NOMO-1 treated with DMSO at 0.1 percent for 48 hours (cell line): Measurements from ENCODE around the gene TMEM114.

Source experiments
- DNase-seq: peaks from one replicate; lab custom pipeline; 2025; ENCODE audit not compliant: unreplicated experiment; lab: John Stamatoyannopoulos, UW

TMEM114 gene

DNA sequence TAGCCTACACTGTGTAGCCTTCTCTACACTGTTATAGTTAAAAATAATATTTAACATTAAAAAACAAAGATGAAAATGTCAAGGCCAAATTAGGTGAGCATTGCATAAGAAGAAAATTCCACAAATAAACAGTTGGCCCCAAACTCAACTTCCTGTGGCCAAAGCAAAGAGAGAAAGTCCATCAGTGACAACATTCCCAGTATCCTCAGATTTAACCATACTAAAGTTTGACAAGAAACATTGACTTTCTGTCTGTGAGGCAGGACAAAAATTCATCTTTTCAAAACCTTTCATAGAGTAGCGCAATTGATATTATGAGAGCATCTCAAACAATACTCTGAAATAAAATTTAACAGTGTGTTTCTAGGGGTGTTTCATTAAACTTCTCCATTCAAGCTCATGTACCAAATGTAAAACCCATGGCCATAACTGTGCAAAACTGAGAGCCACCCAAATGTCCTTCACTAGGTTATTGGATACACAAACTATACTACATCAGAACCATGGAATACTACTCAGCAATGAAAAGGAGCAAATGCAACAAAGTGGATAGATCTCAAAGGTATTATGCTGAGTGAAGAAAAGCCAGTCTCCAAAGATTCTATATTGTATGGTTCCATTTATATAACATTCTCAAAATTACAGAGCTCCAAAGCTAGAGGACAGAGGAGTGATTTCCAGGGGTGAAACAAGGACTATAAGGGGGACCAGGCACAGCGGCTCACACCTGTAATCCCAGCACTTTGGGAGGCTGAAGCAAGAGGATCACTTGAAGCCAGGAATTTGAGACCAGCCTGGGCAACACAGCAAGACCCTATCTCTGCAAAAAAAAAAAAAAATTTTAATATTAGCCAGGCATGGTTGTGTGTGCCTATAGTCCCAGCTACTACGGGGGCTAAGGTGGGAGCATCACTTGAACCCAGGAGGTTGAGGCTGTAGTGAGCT is 38.7 kb downstream of the TMEM114 start:
- DNase-seq, result no peak

- no peak for DNase-seq
These were observed 39.5 kb downstream of the TMEM114 start for GRCh38 chr16:8550728-8551387.

GRCh38 chr16:8549843-8550412 is 40.4 kb downstream of the TMEM114 start:
- DNase-seq, result no peak

DNA sequence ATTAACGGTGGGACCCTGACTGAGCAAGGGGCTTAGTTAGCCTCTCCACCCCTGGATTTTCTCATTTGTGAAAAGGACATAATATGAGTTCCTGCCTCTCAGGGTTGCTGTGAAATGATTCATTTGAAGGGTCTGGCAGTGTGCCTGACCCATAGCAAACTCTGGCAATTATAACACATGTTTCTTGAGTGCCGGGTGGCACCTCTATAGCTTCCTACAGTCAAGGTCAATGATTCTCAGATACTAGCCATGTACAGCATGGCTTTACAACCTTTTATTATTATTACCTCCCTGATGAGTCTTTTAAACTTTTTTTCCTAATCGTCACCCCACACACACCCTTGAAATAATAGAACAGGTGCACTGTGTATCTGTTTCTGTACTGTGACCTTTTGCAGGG is 42.1 kb downstream of the TMEM114 start:
- DNase-seq, result no peak

GRCh38 chr16:8547762-8548161 is 42.5 kb downstream of the TMEM114 start:
- no peak for DNase-seq

- no peak for DNase-seq
These were observed 45.9 kb downstream of the TMEM114 start for GRCh38 chr16:8544406-8544805.

GRCh38 chr16:8543258-8543657 is 47.1 kb downstream of the TMEM114 start:
- no peak for DNase-seq

DNA sequence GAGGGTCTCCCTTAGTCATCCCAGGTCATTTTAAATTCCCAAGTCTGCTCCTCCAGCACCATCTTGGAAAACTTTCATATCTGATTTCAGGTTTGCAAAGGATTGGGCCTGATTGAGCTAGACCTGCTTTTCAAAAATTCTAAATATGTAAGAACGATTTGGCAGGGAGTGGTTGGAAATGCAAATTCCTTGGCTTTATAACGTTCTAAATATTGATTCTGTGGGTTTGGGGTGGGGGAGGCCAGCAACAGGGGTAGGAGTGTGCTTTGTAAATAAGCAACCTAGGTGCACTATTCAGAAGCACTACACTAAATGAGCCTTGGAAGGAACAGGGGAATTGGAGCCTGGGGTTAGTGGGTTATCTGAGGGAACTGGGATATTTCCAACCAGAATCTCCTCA is 47.9 kb downstream of the TMEM114 start:
- no peak for DNase-seq

DNA sequence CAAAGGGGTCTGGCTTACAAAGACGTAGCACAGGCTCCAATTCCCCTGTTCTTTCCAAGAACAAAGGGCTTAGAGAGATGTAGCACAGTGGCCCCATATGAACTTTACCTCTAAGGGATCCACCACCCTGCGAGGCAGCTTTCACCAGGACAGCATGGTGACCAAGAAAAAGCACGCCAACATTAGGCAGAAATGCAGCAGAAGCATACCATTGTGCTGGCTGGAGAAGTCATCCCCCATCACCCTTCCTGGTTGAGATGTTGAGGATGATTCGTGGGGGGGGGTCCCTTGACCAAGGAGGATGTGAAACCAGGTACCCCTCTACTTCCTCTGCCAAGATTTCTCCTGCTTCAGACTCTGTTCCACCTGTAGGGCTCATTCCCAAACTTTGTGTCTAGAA is 48.4 kb downstream of the TMEM114 start:
- no peak for DNase-seq

- no peak for DNase-seq
These were observed 52.5 kb downstream of the TMEM114 start for GRCh38 chr16:8537691-8538342.

- no peak for DNase-seq
These were observed 56.8 kb downstream of the TMEM114 start for GRCh38 chr16:8533509-8533908.

- no peak for DNase-seq
These were observed 59.4 kb downstream of the TMEM114 start for GRCh38 chr16:8530752-8531384.

GRCh38 chr16:8528471-8528870 is 61.8 kb downstream of the TMEM114 start:
- no peak for DNase-seq

- DNase-seq, result no peak
These were observed 66.4 kb downstream of the TMEM114 start for GRCh38 chr16:8523932-8524331.

DNA sequence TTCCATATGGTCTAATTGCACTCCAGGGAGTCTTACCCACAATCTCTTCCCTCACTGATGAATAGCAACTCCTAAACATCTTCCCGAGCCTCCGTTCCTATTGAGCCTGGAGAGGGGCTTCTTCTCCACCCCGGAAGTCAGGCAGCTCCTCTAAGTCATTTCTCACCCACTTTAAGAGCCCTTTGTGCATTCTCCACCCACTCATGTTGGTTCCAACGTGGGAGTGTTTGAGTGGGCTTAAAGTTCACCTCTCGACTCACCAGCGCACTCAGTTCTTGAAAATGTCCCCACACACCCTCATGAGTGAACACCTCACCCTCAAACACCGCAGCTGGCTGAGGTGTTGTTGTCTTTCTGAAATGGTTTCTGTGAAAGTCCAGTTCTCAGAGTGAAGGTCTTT is 67.6 kb downstream of the TMEM114 start:
- no peak for DNase-seq

DNA sequence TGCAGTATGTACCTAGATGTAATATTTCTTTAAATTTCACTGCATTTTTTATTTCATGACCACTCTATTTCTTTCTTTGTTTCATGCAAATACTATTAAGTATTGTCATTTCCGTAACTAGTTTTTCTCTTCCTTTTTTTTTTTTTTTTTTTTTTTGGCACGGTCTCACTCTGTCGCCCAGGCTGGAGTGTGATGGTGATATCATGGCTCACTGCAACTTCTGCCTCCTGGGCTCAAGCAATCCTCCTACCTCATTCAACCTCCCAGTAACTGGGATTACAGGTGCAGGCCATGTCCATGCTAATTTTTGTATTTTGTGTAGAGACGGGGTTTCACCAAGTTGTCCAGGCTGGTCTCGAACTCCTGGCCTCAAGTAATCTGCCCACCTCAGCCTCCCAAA is 70.7 kb downstream of the TMEM114 start:
- no peak for DNase-seq
